Thyroid gland (tissue), 4 donors: ENCODE results near the gene RGS19. TPM values are rescaled to one million over a fixed set of nuclear protein-coding genes. Genes with fewer than 3 reads are reported as not detected.

Experiments used
- DNase-seq, 2 donors: peaks; one replicate each; pipeline ENCODE4 v3.0.0-alpha.2; 2019
- H3K27ac ChIP-seq, 3 donors: fragments of 200-600 bp; sonication (generic); 1 replicate in 2 of 3; 2 replicates in 1 of 3; pipeline ENCODE4 v1.5.1; 2016 to 2019; ENCODE audit warnings: mild to moderate bottlenecking in 1 of 3, moderate library complexity in 1 of 3
- H3K27me3 ChIP-seq: fragments of 200-600 bp; sonication (generic); one replicate; pipeline ENCODE4 v1.5.1; 2019
- H3K36me3 ChIP-seq, 2 donors: fragments of 200-600 bp; sonication (generic); one replicate each; pipeline ENCODE4 v1.5.1; 2016 to 2019
- H3K4me1 ChIP-seq, 2 donors: fragments of 200-600 bp; sonication (generic); one replicate each; pipeline ENCODE4 v1.5.1; 2017 to 2019
- H3K4me3 ChIP-seq, 3 donors: fragments of 200-600 bp; sonication (generic); replicated peaks in 1 of 3; 1 replicate in 2 of 3; 2 replicates in 1 of 3; pipeline ENCODE4 v1.5.1; 2016; ENCODE audit warnings: mild to moderate bottlenecking in 1 of 3
- H3K9me3 ChIP-seq: fragments of 200-600 bp; sonication (generic); one replicate; pipeline ENCODE4 v1.5.1; 2017
- POLR2A ChIP-seq, 2 donors: fragments of 450-650 bp; IDR thresholded peaks; one replicate each; pipeline ENCODE4 v1.6.1; 2017; ENCODE audit warnings: antibody characterized with exemption in 2 of 2, mild to moderate bottlenecking in 2 of 2, moderate library complexity in 1 of 2
- WGBS, 2 donors: methylation state at CpG; one replicate each; pipeline ENCODE4 v1.1.5; 2017; 5-methylcytosine and 5-hydroxymethylcytosine counted together
- intact Hi-C: fragments of 100-400 bp; cut with DNase I; formaldehyde crosslinking; loops from one replicate; pipeline ENCODE4 v1.15.1; 2023
- total RNA-seq, 4 donors: library from RNA; depleted of rRNA; stranded (reverse); fragments of >200 nt; gene quantifications; one replicate each; pipeline ENCODE4 v1.2.3, GENCODE V29; 2016
- TF ChIP-seq, protein P1 (sequence below), 6 experiments: fragments of 200-600 bp in 3 of 6; fragments of 450-650 bp in 3 of 6; sonication (generic) in 3 of 6; IDR thresholded peaks; one replicate each; pipeline ENCODE4 v1.5.1; 2016 to 2019; ENCODE audit warnings: antibody characterized with exemption in 6 of 6, mild to moderate bottlenecking in 2 of 6, inconsistent platforms in 1 of 6, moderate library complexity in 1 of 6

RGS19 gene
- total RNA-seq, 4 donors from 2014 or later = 10.5 to 17.2 (median 13.4) TPM

DNA sequence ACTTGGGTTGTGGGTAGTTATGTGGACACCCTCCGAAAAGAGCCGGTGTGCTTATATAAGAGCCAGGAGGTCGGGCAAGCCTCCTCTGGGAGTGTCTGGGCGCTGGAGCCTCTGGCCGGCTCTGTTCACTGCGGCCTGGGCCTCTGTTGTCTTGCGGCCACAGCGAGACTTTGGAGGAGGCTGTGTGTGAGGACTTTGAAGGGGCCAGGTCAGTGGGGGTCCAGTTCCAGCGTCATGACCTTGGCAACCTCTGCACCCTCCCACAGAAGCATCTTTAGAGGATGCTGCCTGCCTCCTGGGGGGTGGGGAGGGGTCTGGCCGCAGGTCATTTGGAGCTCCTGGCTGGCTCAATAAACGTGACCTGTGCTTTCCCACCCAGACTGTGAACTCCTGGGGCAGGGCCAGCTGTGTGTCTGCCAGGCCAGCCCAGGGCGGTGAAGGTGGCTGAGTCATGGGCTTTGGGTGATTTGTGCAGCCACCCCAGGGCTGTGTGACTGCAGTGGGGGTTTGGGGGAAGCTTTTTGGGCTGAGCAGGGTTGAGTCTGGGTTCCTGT, 15.1 kb downstream of the RGS19 start:
- Histone ChIP-seq H3K36me3 (no peaks in the 10 kb centered on the region), H3K27me3 (no peaks in the 10 kb centered on the region), H3K4me1 (peaks cover 16 to 24% of the 10 kb centered on the region in 2 donors), H3K27ac (no peak overlapping the region), H3K4me3 (peak overlapping the region in 2 of 3 donors; percentile 37 to 77), H3K9me3 (no peaks in the 10 kb centered on the region)
- WGBS, 2 donors = 0 to 58% methylated on average over 1 to 11 of the region's 12 CpGs
- peak in 1 of 2 donors; percentile 56 for DNase-seq
- intact Hi-C loops = loop anchor here (10.0 kb wide), 1 partner anchor 529 kb away; the partner anchor contains the start of gene PTK6
- no peak for TF ChIP-seq POLR2A (IDR thresholded peaks at IDR 0.05)
- TF ChIP-seq, protein P1, sequence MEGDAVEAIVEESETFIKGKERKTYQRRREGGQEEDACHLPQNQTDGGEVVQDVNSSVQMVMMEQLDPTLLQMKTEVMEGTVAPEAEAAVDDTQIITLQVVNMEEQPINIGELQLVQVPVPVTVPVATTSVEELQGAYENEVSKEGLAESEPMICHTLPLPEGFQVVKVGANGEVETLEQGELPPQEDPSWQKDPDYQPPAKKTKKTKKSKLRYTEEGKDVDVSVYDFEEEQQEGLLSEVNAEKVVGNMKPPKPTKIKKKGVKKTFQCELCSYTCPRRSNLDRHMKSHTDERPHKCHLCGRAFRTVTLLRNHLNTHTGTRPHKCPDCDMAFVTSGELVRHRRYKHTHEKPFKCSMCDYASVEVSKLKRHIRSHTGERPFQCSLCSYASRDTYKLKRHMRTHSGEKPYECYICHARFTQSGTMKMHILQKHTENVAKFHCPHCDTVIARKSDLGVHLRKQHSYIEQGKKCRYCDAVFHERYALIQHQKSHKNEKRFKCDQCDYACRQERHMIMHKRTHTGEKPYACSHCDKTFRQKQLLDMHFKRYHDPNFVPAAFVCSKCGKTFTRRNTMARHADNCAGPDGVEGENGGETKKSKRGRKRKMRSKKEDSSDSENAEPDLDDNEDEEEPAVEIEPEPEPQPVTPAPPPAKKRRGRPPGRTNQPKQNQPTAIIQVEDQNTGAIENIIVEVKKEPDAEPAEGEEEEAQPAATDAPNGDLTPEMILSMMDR (IDR thresholded peaks at IDR 0.05) = no peak

DNA sequence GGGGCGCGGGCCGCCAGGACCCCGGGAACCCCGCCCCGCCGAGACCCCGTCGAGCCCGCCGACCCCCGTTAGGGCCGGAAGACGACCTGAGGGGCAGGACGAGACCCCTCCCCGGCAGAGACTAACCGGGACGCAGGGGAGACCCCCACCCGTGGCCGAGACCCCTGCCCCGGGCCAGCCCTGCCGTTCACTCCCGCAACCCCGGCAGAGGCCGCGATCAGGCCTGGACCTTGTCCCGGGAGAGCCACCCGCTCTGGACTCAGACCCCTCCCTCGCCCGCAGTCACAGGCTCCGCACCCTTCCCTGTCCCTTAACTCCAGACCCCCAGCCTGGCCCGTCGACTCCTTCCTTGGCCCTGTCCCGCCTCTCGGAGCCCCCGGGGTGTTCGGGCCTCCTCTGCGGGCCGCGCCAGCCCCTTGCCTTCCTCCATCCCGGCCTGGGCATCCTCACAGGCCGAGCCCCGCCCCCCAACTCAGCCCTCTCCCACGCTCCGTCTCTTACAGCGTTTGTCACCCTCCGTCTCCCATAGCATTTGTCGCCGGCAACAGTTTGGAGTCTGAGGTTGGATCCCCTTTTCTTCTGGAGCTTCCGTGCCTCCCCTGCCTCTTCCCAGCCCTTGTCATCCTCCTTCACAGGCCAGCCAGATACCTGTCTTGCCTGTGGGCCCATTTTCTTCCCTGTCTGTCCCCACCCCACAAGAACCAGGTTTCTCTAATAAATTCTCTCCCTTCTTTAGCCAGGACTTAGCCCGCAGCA, 15.8 kb downstream of the RGS19 start:
- H3K4me1 ChIP-seq = peaks cover 16 to 24% of the 10 kb centered on the region in 2 donors
- peak overlapping the region in 2 of 3 donors; percentile 7 to 87 for H3K27ac ChIP-seq
- WGBS, 2 donors = 4% methylated on average over 22 to 27 of the region's 51 CpGs
- peak in 1 of 2 donors; percentile 41 for DNase-seq
- no peaks in the 10 kb centered on the region for H3K9me3 ChIP-seq
- intact Hi-C loops = loop anchor here (10.0 kb wide), 1 partner anchor 529 kb away; the partner anchor contains the start of gene PTK6
- peak overlapping the region; percentile 37 to 77 (median 60) for H3K4me3 ChIP-seq
- TF ChIP-seq, protein P1 (IDR thresholded peaks at IDR 0.05) = no peak
- TF ChIP-seq POLR2A (IDR thresholded peaks at IDR 0.05) = no peak
- H3K27me3 ChIP-seq = no peaks in the 10 kb centered on the region
- no peaks in the 10 kb centered on the region for H3K36me3 ChIP-seq

DNA sequence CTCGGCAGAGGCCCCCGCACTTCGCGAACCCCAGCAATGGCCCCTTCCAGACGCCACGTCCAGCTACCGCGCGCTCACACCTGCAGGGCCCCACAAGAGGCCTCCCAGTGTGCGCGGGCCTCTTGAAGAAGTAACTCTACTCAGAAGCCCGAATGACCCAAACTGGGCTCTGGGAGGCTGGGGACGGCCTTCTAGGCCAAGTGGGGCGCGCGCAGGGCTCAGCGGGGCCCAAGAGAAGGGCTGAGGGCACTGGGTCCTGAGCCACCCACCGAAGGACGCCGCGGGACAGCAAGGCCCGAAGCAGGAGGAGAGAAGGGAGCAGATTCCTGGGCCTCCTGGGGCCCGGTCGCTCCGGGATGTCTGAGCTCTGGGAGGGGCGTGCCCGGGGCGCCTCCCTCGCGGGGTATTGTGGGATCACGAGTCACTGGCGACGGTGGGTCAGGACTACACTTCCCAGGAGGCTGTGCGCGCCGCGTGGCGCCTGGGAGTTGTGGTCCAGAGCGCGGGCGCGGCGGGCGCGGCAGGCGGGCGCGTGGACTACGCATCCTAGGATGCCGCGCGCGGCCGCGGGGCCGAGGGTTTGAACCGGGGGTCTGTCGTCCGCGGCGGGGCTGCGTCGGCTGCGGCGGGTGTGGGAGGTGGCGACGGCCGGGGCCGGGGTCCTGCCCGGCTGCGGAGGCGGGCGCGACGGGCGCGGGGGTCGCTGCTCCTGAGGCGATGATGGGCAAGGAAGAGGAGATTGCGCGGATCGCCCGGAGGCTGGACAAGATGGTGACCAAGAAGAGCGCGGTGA, 16.5 kb downstream of the RGS19 start, which contains the start of gene TCEA2:
Gene TCEA2 (plus strand): TSS at position 603 of the 793 bp plus-strand sequence. CDS start 115 bp downstream, at position 718.
- peak within 1 kb of the TSS in 2 of 3 donors; percentile 78 to 87 for H3K27ac ChIP-seq
- intact Hi-C loops = loop anchor here (10.0 kb wide), 1 partner anchor 528 kb away; the partner anchor contains the start of gene PTK6

DNA sequence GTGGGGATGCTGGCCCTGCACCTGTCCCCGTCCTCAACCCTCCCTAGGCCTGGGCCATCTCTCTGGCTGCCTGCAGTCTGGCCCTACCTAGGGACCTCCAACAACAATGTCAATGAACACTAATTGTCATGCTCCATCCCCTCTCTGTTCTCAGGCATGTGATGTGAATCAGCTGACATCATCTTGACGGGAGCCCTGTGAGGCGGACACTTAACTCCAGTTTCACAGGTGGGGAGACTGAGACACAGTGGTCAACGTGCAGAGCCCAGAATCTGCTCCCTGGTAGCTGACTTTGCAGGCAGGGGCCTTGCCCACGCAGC, 17.1 kb downstream of the RGS19 start:
- 38 to 58% methylated on average over 4 of the region's 5 CpGs for WGBS, 2 donors
- Histone ChIP-seq H3K36me3 (no peaks in the 10 kb centered on the region), H3K4me3 (peak overlapping the region in 1 of 3 donors; percentile 77), H3K27me3 (no peaks in the 10 kb centered on the region), H3K4me1 (peaks cover 16 to 24% of the 10 kb centered on the region in 2 donors), H3K27ac (peak overlapping the region in 2 of 3 donors; percentile 78 to 87), H3K9me3 (no peaks in the 10 kb centered on the region)
- intact Hi-C loops = loop anchor here (10.0 kb wide), 1 partner anchor 527 kb away; the partner anchor contains the start of gene PTK6
- TF ChIP-seq POLR2A (IDR thresholded peaks at IDR 0.05) = no peak
- TF ChIP-seq, protein P1 (IDR thresholded peaks at IDR 0.05) = no peak
- no peak for DNase-seq

More for the DNA sequence above, 16.5 kb downstream of the RGS19 start, which contains the start of gene TCEA2:
- WGBS, 2 donors = 2 to 40% methylated on average over 3 to 45 of the region's 85 CpGs
- H3K4me1 ChIP-seq = peaks cover 16 to 24% of the 10 kb centered on the region in 2 donors
- TF ChIP-seq POLR2A (IDR thresholded peaks at IDR 0.05) = peak; percentile 54 to 78
- TF ChIP-seq, protein P1 (IDR thresholded peaks at IDR 0.05) = no peak
- H3K36me3 ChIP-seq = no peaks in the 10 kb centered on the region
- H3K4me3 ChIP-seq = peak within 1 kb of the TSS; percentile 37 to 77 (median 60)
- peak; percentile 97 to 98 for DNase-seq
- H3K9me3 ChIP-seq = no peaks in the 10 kb centered on the region
- no peaks in the 10 kb centered on the region for H3K27me3 ChIP-seq
